HG02870 (cell line): ENCODE results near the gene IL1R2.

Experiments used
- ATAC-seq: cut with Tn5 transposase; IDR thresholded peaks from one replicate; pipeline ENCODE4 v1.9.1; 2021; ENCODE audit warnings: mild to moderate bottlenecking, moderate library complexity; ENCODE audit not compliant: unreplicated experiment

IL1R2 gene

GRCh38 chr2:102076512-102076911 is 84.8 kb downstream of the IL1R2 start:
- no peak for ATAC-seq
